CD14-positive monocyte (primary cell): ENCODE data around the gene PPFIBP2. TPM values are rescaled to one million over a fixed set of nuclear protein-coding genes. Genes with fewer than 3 reads are reported as not detected.

Source experiments
- DNase-seq, 3 donors: peaks; one replicate each; pipeline ENCODE4 v3.0.0-alpha.2; 2011 to 2022
- H2AFZ ChIP-seq: 2 replicates; pipeline ENCODE4 v1.6.0; 2012; ENCODE audit warnings: mild to moderate bottlenecking, low read depth, low read length, inconsistent platforms; ENCODE audit not compliant: insufficient read depth, poor library complexity, severe bottlenecking
- H3K27ac ChIP-seq, 2 donors: 1 replicate in 1 of 2; 2 replicates in 1 of 2; pipeline ENCODE4 v1.5.1; 2012 to 2013; ENCODE audit warnings: low read length in 2 of 2, control low read depth in 1 of 2, inconsistent platforms in 1 of 2, low read depth in 1 of 2, mild to moderate bottlenecking in 1 of 2
- H3K27me3 ChIP-seq, 2 donors: one replicate each; pipeline versions ENCODE4 v1.6.0 to v1.6.1; 2011 to 2013; ENCODE audit warnings: low read length in 2 of 2; ENCODE audit not compliant: control insufficient read depth in 2 of 2, insufficient read depth in 2 of 2
- H3K36me3 ChIP-seq, 2 donors: replicated peaks in 1 of 2; 1 replicate in 1 of 2; 2 replicates in 1 of 2; pipeline versions ENCODE4 v1.5.1 to v1.6.1; 2012 to 2013; ENCODE audit warnings: low read length in 2 of 2, control low read depth in 1 of 2, inconsistent platforms in 1 of 2, mild to moderate bottlenecking in 1 of 2; ENCODE audit not compliant: insufficient read depth in 2 of 2, control insufficient read depth in 1 of 2
- H3K4me1 ChIP-seq, 2 donors: 1 replicate in 1 of 2; 2 replicates in 1 of 2; pipeline versions ENCODE4 v1.5.1 to v1.6.1; 2012 to 2013; ENCODE audit warnings: low read length in 2 of 2, control low read depth in 1 of 2, inconsistent platforms in 1 of 2, mild to moderate bottlenecking in 1 of 2, moderate library complexity in 1 of 2; ENCODE audit not compliant: insufficient read depth in 2 of 2, control insufficient read depth in 1 of 2
- H3K4me2 ChIP-seq: replicated peaks from 2 replicates; pipeline ENCODE3; 2012; ENCODE audit warnings: low read length, moderate library complexity, mild to moderate bottlenecking; ENCODE audit not compliant: poor library complexity, severe bottlenecking; ENCODE audit errors: extremely low read depth
- H3K4me3 ChIP-seq, 3 experiments: fragments of 200-600 bp in 1 of 3; sonication (generic) in 1 of 3; replicated peaks in 1 of 3; 1 replicate in 2 of 3; 2 replicates in 1 of 3; pipeline ENCODE4 v1.5.1; 2011 to 2013; ENCODE audit warnings: low read length in 3 of 3, mild to moderate bottlenecking in 3 of 3, control low read depth in 2 of 3, low read depth in 2 of 3, inconsistent platforms in 1 of 3, moderate library complexity in 1 of 3
- H3K79me2 ChIP-seq: 2 replicates; pipeline ENCODE4 v1.6.0; 2012; ENCODE audit warnings: mild to moderate bottlenecking, control low read depth, inconsistent platforms, low read length, moderate library complexity; ENCODE audit not compliant: insufficient read depth
- H3K9ac ChIP-seq: 2 replicates; pipeline ENCODE4 v1.6.0; 2017; ENCODE audit warnings: low read length, mild to moderate bottlenecking; ENCODE audit not compliant: insufficient read depth, poor library complexity, severe bottlenecking
- H3K9me3 ChIP-seq, 2 donors: replicated peaks in 1 of 2; 1 replicate in 1 of 2; 2 replicates in 1 of 2; pipeline versions ENCODE4 v1.5.1 to v1.6.1; 2012 to 2013; ENCODE audit warnings: low read length in 2 of 2, control low read depth in 1 of 2; ENCODE audit not compliant: control insufficient read depth in 1 of 2, insufficient read depth in 1 of 2
- H4K20me1 ChIP-seq: 2 replicates; pipeline ENCODE4 v1.6.0; 2012; ENCODE audit warnings: mild to moderate bottlenecking, low read length, control low read depth, moderate library complexity; ENCODE audit not compliant: insufficient read depth
- H3K27ac Mint-ChIP-seq, 7 donors: one replicate each; pipeline ENCODE4 v1.8.0; 2020; ENCODE audit warnings: mild to moderate bottlenecking in 7 of 7, mixed read lengths in 7 of 7, moderate library complexity in 6 of 7, inconsistent platforms in 2 of 7
- H3K27me3 Mint-ChIP-seq, 3 donors: one replicate each; pipeline ENCODE4 v1.8.0; 2021 to 2022; ENCODE audit warnings: low read depth in 3 of 3, mild to moderate bottlenecking in 3 of 3, mixed read lengths in 3 of 3, moderate library complexity in 3 of 3, inconsistent platforms in 1 of 3
- H3K36me3 Mint-ChIP-seq, 2 donors: one replicate each; pipeline ENCODE4 v1.8.0; 2020; ENCODE audit warnings: mixed read lengths in 2 of 2, inconsistent platforms in 1 of 2, mild to moderate bottlenecking in 1 of 2
- H3K4me1 Mint-ChIP-seq: one replicate; pipeline ENCODE4 v1.8.0; 2020; ENCODE audit warnings: mild to moderate bottlenecking, mixed read lengths
- H3K4me3 Mint-ChIP-seq, 2 donors: one replicate each; pipeline ENCODE4 v1.8.0; 2020; ENCODE audit warnings: mild to moderate bottlenecking in 2 of 2, mixed read lengths in 2 of 2, moderate library complexity in 1 of 2
- H3K9me3 Mint-ChIP-seq, 7 donors: one replicate each; pipeline ENCODE4 v1.8.0; 2020 to 2022; ENCODE audit warnings: mixed read lengths in 7 of 7, mild to moderate bottlenecking in 6 of 7, moderate library complexity in 6 of 7, inconsistent platforms in 2 of 7
- CTCF ChIP-seq: fragments of 200-600 bp; IDR thresholded peaks from one replicate; pipeline ENCODE4 v1.8.0; 2022; ENCODE audit warnings: antibody characterized with exemption, mild to moderate bottlenecking
- WGBS: methylation state at CpG from one replicate; pipeline ENCODE4 v1.1.5; 2013; ENCODE audit warnings: missing lambda C conversion rate; ENCODE audit not compliant: insufficient coverage; 5-methylcytosine and 5-hydroxymethylcytosine counted together
- intact Hi-C, 2 donors: fragments of 100-400 bp; cut with micrococcal nuclease; formaldehyde crosslinking; loops; one replicate each; pipeline versions ENCODE4 v1.15.0 to v1.15.1; 2023
- polyA plus RNA-seq, 3 donors: library from polyadenylated mRNA; depleted of rRNA in 1 of 3; unstranded in 2 of 3; stranded (reverse) in 1 of 3; fragments of 300-500 nt in 2 of 3; fragments of >200 nt in 1 of 3; fragmentation: Illumina TruSeq in 2 of 3; gene quantifications; 1 replicate in 2 of 3; 2 replicates in 1 of 3; pipeline ENCODE4 v1.2.3, GENCODE V29; 2012 to 2021

The PPFIBP2 gene
- polyA plus RNA-seq, 3 donors, result 5.9 to 41.6 (median 8.6) TPM

DNA sequence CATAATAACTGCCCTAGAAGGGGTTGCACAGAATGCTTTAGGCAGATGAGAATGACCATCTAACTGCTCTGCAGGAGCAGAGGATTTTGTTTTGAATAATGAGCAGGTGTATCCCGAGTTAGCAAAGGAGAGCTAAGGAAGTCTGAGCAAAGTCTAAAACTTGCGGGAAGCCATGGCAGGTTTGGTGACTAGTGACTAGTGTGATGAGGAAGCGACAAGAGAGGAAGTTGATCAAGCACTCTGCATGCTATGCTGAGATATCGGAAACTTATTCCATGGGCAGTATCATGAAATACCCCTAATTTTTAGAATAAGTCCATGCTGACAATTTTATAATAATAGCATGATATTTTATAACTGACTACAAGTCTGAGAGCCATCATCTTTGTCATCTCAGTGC is 15.6 kb upstream of the PPFIBP2 start:
- peaks cover 34 to 36% of the 10 kb centered on the region in 2 donors for H3K4me1 ChIP-seq
- H3K4me1 Mint-ChIP-seq, result peaks cover 31% of the 10 kb centered on the region
- H3K9me3 Mint-ChIP-seq, result no peaks in the 10 kb centered on the region

DNA sequence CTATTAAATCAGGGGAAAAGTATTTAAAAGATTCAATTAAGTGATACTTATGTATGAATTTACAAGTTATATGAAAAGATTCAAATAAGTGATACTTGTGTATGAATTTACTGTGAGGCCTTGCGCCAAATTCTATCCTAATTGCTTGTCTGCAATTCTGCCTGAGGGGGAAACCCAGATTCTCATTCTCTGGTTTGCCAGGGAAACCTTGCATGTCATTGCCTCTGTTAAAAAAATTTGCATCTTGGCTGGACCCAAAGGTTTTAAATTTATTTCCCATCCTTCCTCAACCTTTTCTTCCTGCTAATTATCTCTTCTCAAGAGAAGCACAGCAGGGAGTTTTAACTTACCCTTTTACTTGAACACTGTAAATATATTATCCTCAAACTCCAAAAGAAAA is 14.7 kb upstream of the PPFIBP2 start:
- Histone ChIP-seq H3K9me3 (no peaks in the 10 kb centered on the region), H3K4me3 (no peak overlapping the region), H3K4me1 (peaks cover 34 to 36% of the 10 kb centered on the region in 2 donors), H3K9ac (no peak overlapping the region), H3K27me3 (no peaks in the 10 kb centered on the region), H3K4me2 (no peak overlapping the region), H4K20me1 (no peaks in the 10 kb centered on the region), H3K27ac (no peak overlapping the region), H2AFZ (no peak overlapping the region), H3K36me3 (peaks cover 0 to under 1% of the 10 kb centered on the region in 2 donors), H3K79me2 (no peaks in the 10 kb centered on the region)
- TF ChIP-seq CTCF, result no peak
- Mint-ChIP-seq H3K4me1 (peaks cover 31% of the 10 kb centered on the region), H3K4me3 (no peak overlapping the region), H3K36me3 (no peaks in the 10 kb centered on the region), H3K9me3 (no peaks in the 10 kb centered on the region), H3K27me3 (peaks cover 0 to 3% (median 3%) of the 10 kb centered on the region in 3 donors), H3K27ac (peak overlapping the region in 2 of 7 donors; percentile 14 to 47)
- no peak for DNase-seq
- intact Hi-C loops, result loop anchor here (5.0 to 10.0 kb wide), 2 partner anchors 166 to 178 kb away; no protein-coding TSS in a partner anchor
- WGBS, result 100% methylated on average over 1 of the region's 1 CpG

More for the DNA sequence above, 15.6 kb upstream of the PPFIBP2 start:
- intact Hi-C loops, result loop anchor here (5.0 to 10.0 kb wide), 2 partner anchors 167 to 179 kb away; no protein-coding TSS in a partner anchor
- 7% methylated on average over 2 of the region's 4 CpGs for WGBS
- no peaks in the 10 kb centered on the region for H3K36me3 ChIP-seq
- H3K27ac ChIP-seq, result peak overlapping the region in 1 of 2 donors; percentile 71
- H3K9ac ChIP-seq, result no peak overlapping the region
- no peaks in the 10 kb centered on the region for H3K9me3 ChIP-seq
- DNase-seq, result peak; percentile 35 to 74 (median 72)
- no peaks in the 10 kb centered on the region for H4K20me1 ChIP-seq
- peak overlapping the region in 3 of 7 donors; percentile 26 to 52 (median 47) for H3K27ac Mint-ChIP-seq
- no peaks in the 10 kb centered on the region for H3K36me3 Mint-ChIP-seq
- H3K27me3 ChIP-seq, result no peaks in the 10 kb centered on the region
- H3K4me3 Mint-ChIP-seq, result no peak overlapping the region
- no peak for TF ChIP-seq CTCF
- H3K4me2 ChIP-seq, result no peak overlapping the region
- H3K79me2 ChIP-seq, result no peaks in the 10 kb centered on the region
- no peak overlapping the region for H2AFZ ChIP-seq
- no peak overlapping the region for H3K4me3 ChIP-seq
- peaks cover 0 to 3% (median 3%) of the 10 kb centered on the region in 3 donors for H3K27me3 Mint-ChIP-seq
